B cell (primary cell): Measurements from ENCODE around the gene CAPN11. TPM values are rescaled to one million over a fixed set of nuclear protein-coding genes. Genes with fewer than 3 reads are reported as not detected.

Experiments
- ATAC-seq: fragments of 200-7000 bp; cut with Tn5 transposase; one replicate; pipeline ENCODE4 v1.10.0; 2021; ENCODE audit warnings: low read depth, mild to moderate bottlenecking, moderate number of reproducible peaks, moderate library complexity
- CTCF ChIA-PET: fragments of 350-600 bp; sonication (Branson Sonifier 250); formaldehyde crosslinking; loops from one replicate; lab custom pipeline; 2021; ENCODE audit warnings: antibody characterized with exemption, inconsistent platforms; lab: Charles Lee
- POLR2A ChIA-PET: fragments of 350-600 bp; sonication (Branson Sonifier 250); formaldehyde crosslinking; loops from one replicate; lab custom pipeline; 2021; ENCODE audit warnings: antibody characterized with exemption; lab: Charles Lee
- DNase-seq: peaks from one replicate; pipeline ENCODE4 v3.0.0; 2013
- H2AFZ ChIP-seq: 2 replicates; pipeline ENCODE4 v1.6.1; 2012; ENCODE audit warnings: mild to moderate bottlenecking, low read depth, low read length; ENCODE audit not compliant: insufficient read depth, poor library complexity, severe bottlenecking
- H3K27ac ChIP-seq, 2 donors: 1 replicate in 1 of 2; 2 replicates in 1 of 2; pipeline ENCODE4 v1.5.1; 2012 to 2013; ENCODE audit warnings: low read length in 2 of 2, mild to moderate bottlenecking in 2 of 2, moderate library complexity in 1 of 2
- H3K27me3 ChIP-seq, 4 experiments: fragments of 200-600 bp in 1 of 4; sonication (generic) in 1 of 4; replicated peaks in 1 of 4; 1 replicate in 2 of 4; 2 replicates in 2 of 4; pipeline versions ENCODE4 v1.6.1 to v1.7.0; 2013 to 2016; ENCODE audit warnings: low read length in 3 of 4, mild to moderate bottlenecking in 2 of 4, mixed read lengths in 1 of 4, moderate library complexity in 1 of 4; ENCODE audit not compliant: insufficient read depth in 4 of 4, control insufficient read depth in 3 of 4; ENCODE audit errors: control extremely low read depth in 1 of 4
- H3K36me3 ChIP-seq, 2 experiments: replicated peaks in 1 of 2; 1 replicate in 1 of 2; 2 replicates in 1 of 2; pipeline versions ENCODE4 v1.6.1 to v1.7.1; 2013; ENCODE audit warnings: low read length in 1 of 2; ENCODE audit not compliant: insufficient read depth in 2 of 2, control insufficient read depth in 1 of 2; ENCODE audit errors: control extremely low read depth in 1 of 2, extremely low read depth in 1 of 2
- H3K4me1 ChIP-seq, 2 donors: fragments of 200-600 bp in 1 of 2; sonication (generic) in 1 of 2; 1 replicate in 1 of 2; 2 replicates in 1 of 2; pipeline versions ENCODE4 v1.5.1 to v1.6.1; 2013 to 2017; ENCODE audit warnings: low read length in 2 of 2; ENCODE audit not compliant: control insufficient read depth in 2 of 2, insufficient read depth in 2 of 2
- H3K4me2 ChIP-seq: replicated peaks from 2 replicates; pipeline ENCODE3; 2012; ENCODE audit warnings: mild to moderate bottlenecking, low read depth, low read length; ENCODE audit not compliant: poor library complexity, severe bottlenecking
- H3K4me3 ChIP-seq, 5 experiments: fragments of 200-600 bp in 1 of 5; sonication (generic) in 1 of 5; 1 replicate in 3 of 5; 2 replicates in 2 of 5; pipeline versions ENCODE4 v1.5.1 to v1.7.0; 2011 to 2016; ENCODE audit warnings: low read length in 4 of 5, mild to moderate bottlenecking in 4 of 5, low read depth in 2 of 5, control low read depth in 1 of 5, moderate library complexity in 1 of 5; ENCODE audit not compliant: insufficient read depth in 1 of 5; ENCODE audit errors: control extremely low read depth in 1 of 5, extremely low read depth in 1 of 5
- H3K79me2 ChIP-seq: fragments of 200-600 bp; sonication (generic); one replicate; pipeline ENCODE4 v1.6.0; 2016; ENCODE audit warnings: low read length; ENCODE audit not compliant: control insufficient read depth, insufficient read depth
- H3K9ac ChIP-seq: fragments of 200-600 bp; sonication (generic); 2 replicates; pipeline ENCODE4 v1.6.1; 2017; ENCODE audit warnings: mild to moderate bottlenecking, low read length, moderate library complexity
- H3K9me3 ChIP-seq, 3 donors: one replicate each; pipeline versions ENCODE4 v1.6.1 to v1.7.1; 2013; ENCODE audit warnings: low read length in 2 of 3; ENCODE audit not compliant: control insufficient read depth in 2 of 3, insufficient read depth in 1 of 3; ENCODE audit errors: control extremely low read depth in 1 of 3
- H4K20me1 ChIP-seq: 2 replicates; pipeline ENCODE4 v1.6.0; 2012; ENCODE audit warnings: mild to moderate bottlenecking, low read length; ENCODE audit not compliant: insufficient read depth, control insufficient read depth, poor library complexity, severe bottlenecking
- H3K27ac Mint-ChIP-seq: one replicate; pipeline ENCODE4 v1.8.0; 2021; ENCODE audit warnings: mixed read lengths
- H3K27me3 Mint-ChIP-seq: one replicate; pipeline ENCODE4 v1.8.0; 2021; ENCODE audit warnings: mixed read lengths
- H3K4me1 Mint-ChIP-seq: one replicate; pipeline ENCODE4 v1.8.0; 2021; ENCODE audit warnings: mixed read lengths
- H3K4me3 Mint-ChIP-seq: one replicate; pipeline ENCODE4 v1.8.0; 2021; ENCODE audit warnings: mixed read lengths
- H3K9me3 Mint-ChIP-seq: one replicate; pipeline ENCODE4 v1.8.0; 2022; ENCODE audit warnings: mixed read lengths; ENCODE audit not compliant: insufficient read depth
- EZH2 ChIP-seq: IDR thresholded peaks from 2 replicates; pipeline ENCODE4 v1.6.1; 2012; ENCODE audit warnings: borderline replicate concordance, low read depth, mild to moderate bottlenecking, moderate library complexity, low read length; ENCODE audit not compliant: insufficient read depth, poor library complexity, severe bottlenecking
- WGBS: methylation state at CpG from one replicate; pipeline ENCODE4 v1.1.5; 2013; ENCODE audit warnings: missing lambda C conversion rate; ENCODE audit not compliant: insufficient coverage; 5-methylcytosine and 5-hydroxymethylcytosine counted together
- intact Hi-C: fragments of 100-400 bp; cut with micrococcal nuclease; formaldehyde crosslinking; loops from one replicate; pipeline ENCODE4 v1.10.0; 2022
- polyA plus RNA-seq: library from polyadenylated mRNA; depleted of rRNA; stranded (reverse); fragments of >200 nt; gene quantifications from 2 replicates; pipeline ENCODE4 v1.2.3, GENCODE V29; 2012
- total RNA-seq, 2 donors: library from RNA; stranded (reverse); fragments of 120-200 nt in 1 of 2; gene quantifications; 1 replicate in 1 of 2; 2 replicates in 1 of 2; pipeline versions ENCODE4 v1.2.3 to v1.2.4, GENCODE V29; 2013 to 2022
- TF ChIP-seq, protein P1 (sequence below): fragments of 200-600 bp; IDR thresholded peaks from one replicate; pipeline ENCODE4 v1.8.0; 2022; ENCODE audit warnings: antibody characterized with exemption, mild to moderate bottlenecking

Gene CAPN11
- total and polyA plus RNA-seq, 2 donors (not counting 1 experiment from before 2014, with no cell fraction given), result not detected

- H3K4me3 Mint-ChIP-seq, result no peak overlapping the region
- H2AFZ ChIP-seq, result no peak overlapping the region
- no peak for DNase-seq
- H3K4me1 ChIP-seq, result no peaks in the 10 kb centered on the region
- H4K20me1 ChIP-seq, result no peaks in the 10 kb centered on the region
- TF ChIP-seq, protein P1, sequence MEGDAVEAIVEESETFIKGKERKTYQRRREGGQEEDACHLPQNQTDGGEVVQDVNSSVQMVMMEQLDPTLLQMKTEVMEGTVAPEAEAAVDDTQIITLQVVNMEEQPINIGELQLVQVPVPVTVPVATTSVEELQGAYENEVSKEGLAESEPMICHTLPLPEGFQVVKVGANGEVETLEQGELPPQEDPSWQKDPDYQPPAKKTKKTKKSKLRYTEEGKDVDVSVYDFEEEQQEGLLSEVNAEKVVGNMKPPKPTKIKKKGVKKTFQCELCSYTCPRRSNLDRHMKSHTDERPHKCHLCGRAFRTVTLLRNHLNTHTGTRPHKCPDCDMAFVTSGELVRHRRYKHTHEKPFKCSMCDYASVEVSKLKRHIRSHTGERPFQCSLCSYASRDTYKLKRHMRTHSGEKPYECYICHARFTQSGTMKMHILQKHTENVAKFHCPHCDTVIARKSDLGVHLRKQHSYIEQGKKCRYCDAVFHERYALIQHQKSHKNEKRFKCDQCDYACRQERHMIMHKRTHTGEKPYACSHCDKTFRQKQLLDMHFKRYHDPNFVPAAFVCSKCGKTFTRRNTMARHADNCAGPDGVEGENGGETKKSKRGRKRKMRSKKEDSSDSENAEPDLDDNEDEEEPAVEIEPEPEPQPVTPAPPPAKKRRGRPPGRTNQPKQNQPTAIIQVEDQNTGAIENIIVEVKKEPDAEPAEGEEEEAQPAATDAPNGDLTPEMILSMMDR, result no peak
- no peak for TF ChIP-seq EZH2
- intact Hi-C loops, result no loop called here
- H3K79me2 ChIP-seq, result no peaks in the 10 kb centered on the region
- H3K27me3 Mint-ChIP-seq, result peaks cover 38% of the 10 kb centered on the region
- no peaks in the 10 kb centered on the region for H3K9me3 ChIP-seq
- no peaks in the 10 kb centered on the region for H3K4me1 Mint-ChIP-seq
- no peaks in the 10 kb centered on the region for H3K36me3 ChIP-seq
- H3K9me3 Mint-ChIP-seq, result no peaks in the 10 kb centered on the region
- no peak overlapping the region for H3K27ac Mint-ChIP-seq
- no peak overlapping the region for H3K4me3 ChIP-seq
- H3K4me2 ChIP-seq, result no peak overlapping the region
- POLR2A ChIA-PET, result no interaction called here
- peaks cover 0 to 9% (median 0%) of the 10 kb centered on the region in 4 experiments for H3K27me3 ChIP-seq
- WGBS, result 74% methylated on average over 7 of the region's 7 CpGs
- ATAC-seq, result no peak
- no peak overlapping the region for H3K27ac ChIP-seq
- no peak overlapping the region for H3K9ac ChIP-seq
- CTCF ChIA-PET, result no interaction called here
Measured at GRCh38 chr6:44166116-44166515, 7.5 kb downstream of the CAPN11 start.

- Histone ChIP-seq H2AFZ (no peak overlapping the region), H3K4me1 (no peaks in the 10 kb centered on the region), H3K27ac (no peak overlapping the region), H3K79me2 (no peaks in the 10 kb centered on the region), H4K20me1 (no peaks in the 10 kb centered on the region), H3K9me3 (no peaks in the 10 kb centered on the region), H3K36me3 (no peaks in the 10 kb centered on the region), H3K4me3 (no peak overlapping the region), H3K9ac (no peak overlapping the region), H3K27me3 (peaks cover 0 to 9% (median 0%) of the 10 kb centered on the region in 4 experiments), H3K4me2 (no peak overlapping the region)
- no peak for DNase-seq
- CTCF ChIA-PET, result interaction anchor here (0.7 kb wide), 1 partner anchor 73 kb away, joined by 3 read pairs; no protein-coding TSS in a partner anchor
- Mint-ChIP-seq H3K4me3 (no peak overlapping the region), H3K27ac (no peak overlapping the region), H3K9me3 (no peaks in the 10 kb centered on the region), H3K4me1 (no peaks in the 10 kb centered on the region), H3K27me3 (peaks cover 38% of the 10 kb centered on the region)
- intact Hi-C loops, result no loop called here
- 34% methylated on average over 10 of the region's 16 CpGs for WGBS
- POLR2A ChIA-PET, result interaction anchor here (0.7 kb wide), 1 partner anchor 69 kb away, joined by 5 read pairs; no protein-coding TSS in a partner anchor
- ATAC-seq, result no peak
- TF ChIP-seq, protein P1, result no peak
- TF ChIP-seq EZH2, result no peak
Measured at GRCh38 chr6:44166591-44167184, 8.1 kb downstream of the CAPN11 start.
